ENCODE data around the gene ITPR2.
"Not testable (repeated sequence)": the region's sequence is repeated elsewhere in the genome, so short reads cannot be mapped to it uniquely, and the experiment has no call there.

ITPR2 gene

DNA sequence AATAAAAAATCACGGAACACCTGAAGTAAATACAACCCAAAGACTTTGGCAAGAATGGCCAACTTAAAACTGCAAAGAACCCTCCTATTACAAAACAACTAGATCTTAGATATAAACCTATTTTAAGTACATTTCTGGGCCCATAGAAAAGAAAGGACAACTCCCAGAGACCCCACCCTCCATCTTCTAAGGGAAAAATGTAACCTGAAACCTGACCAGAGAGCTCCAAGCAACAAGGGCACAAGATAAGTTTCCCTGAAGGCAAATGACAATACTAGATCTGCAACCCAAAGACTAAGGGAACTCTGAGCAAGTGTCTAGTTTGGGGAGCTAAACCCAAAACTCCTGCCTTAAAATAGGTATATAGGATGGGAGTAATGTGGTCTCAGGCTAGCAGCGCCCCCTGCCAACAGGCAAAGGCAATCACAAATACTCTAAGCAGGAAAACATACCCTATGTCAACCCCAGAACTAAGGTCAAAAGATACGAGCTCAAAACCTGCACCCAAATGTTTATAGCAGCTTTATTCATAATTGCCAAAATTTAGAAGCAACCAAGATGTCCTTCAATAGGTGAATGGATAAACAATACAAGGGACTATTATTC is 218.9 kb downstream of the ITPR2 start:
- Mint-ChIP-seq H3K27ac (no peak overlapping the region), H3K4me1 (ENCODE audit: low read depth) (no peaks in the 10 kb centered on the region), H3K27me3 (no peaks in the 10 kb centered on the region), H3K4me3 (no peak overlapping the region), H3K36me3 (ENCODE audit: low read depth) (peaks cover 35% of the 10 kb centered on the region), H3K9me3 (no peaks in the 10 kb centered on the region)
- no peak for DNase-seq

DNA sequence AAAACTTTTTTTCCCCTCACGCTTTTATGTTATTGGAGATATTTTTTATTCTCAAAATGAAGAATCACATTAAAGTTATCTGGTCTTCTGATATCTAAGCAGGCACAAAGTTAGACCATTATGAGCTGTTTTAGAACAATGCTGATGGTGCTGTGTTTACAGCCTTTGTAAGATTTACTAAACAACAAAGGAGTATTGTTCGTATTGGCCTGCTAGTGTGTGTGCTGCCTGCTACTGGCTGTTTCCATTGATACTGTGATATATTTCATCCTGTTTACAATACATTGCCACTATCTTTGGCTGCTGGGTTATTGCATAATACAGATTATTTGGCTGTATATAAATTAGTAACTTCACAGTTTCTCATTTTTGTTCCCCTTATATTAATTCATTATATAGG is 220.8 kb downstream of the ITPR2 start:
- Mint-ChIP-seq H3K9me3 (no peaks in the 10 kb centered on the region), H3K4me1 (ENCODE audit: low read depth) (no peaks in the 10 kb centered on the region), H3K27ac (no peak overlapping the region), H3K27me3 (no peaks in the 10 kb centered on the region), H3K4me3 (no peak overlapping the region), H3K36me3 (ENCODE audit: low read depth) (peaks cover 31% of the 10 kb centered on the region)
- no peak for DNase-seq

DNA sequence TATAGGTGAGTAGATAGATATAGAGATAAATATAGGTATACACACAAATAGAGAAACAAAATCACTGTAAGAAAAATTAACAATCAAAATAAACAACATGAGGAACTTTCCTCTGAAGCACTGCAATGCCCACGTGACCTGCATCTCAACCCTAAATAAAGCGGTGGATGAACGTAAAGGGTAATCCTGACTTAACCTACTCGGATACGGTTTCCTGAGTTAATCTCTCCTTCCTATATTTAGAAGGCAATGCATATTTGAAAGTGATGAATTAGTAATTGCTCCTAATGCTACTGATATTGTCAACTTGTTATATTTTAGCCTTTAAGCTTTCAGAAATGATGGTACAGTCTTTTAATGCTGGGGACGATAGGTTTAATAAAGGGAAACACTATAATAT is 221.4 kb downstream of the ITPR2 start:
- no peaks in the 10 kb centered on the region for H3K9me3 Mint-ChIP-seq
- H3K36me3 Mint-ChIP-seq (ENCODE audit: low read depth), result peaks cover 28% of the 10 kb centered on the region
- no peak for DNase-seq
- no peaks in the 10 kb centered on the region for H3K27me3 Mint-ChIP-seq
- H3K4me1 Mint-ChIP-seq (ENCODE audit: low read depth), result no peaks in the 10 kb centered on the region
- H3K4me3 Mint-ChIP-seq, result no peak overlapping the region
- no peak overlapping the region for H3K27ac Mint-ChIP-seq

DNA sequence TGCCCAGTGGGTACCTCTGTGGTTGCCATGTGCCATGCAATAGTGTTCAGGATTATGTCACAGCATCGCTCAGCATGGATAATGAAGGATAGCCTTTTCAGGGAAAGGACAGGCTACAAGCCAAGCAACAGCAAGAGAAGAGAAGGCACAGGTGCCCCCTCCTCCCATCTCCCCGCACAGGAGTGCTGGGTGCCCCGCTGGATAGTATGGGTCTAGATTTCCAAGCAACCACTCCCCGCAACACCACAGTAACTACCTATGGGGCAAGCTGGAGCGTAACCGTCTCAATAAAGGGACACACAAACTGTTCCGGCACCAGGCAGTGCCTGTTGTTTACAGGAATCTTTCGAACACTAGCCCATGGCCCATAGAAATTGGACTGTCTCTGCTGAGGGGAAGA is 222.2 kb downstream of the ITPR2 start:
- H3K36me3 Mint-ChIP-seq (ENCODE audit: low read depth), result peaks cover 32% of the 10 kb centered on the region
- no peaks in the 10 kb centered on the region for H3K4me1 Mint-ChIP-seq (ENCODE audit: low read depth)
- DNase-seq, result no peak
- H3K9me3 Mint-ChIP-seq, result no peaks in the 10 kb centered on the region
- no peak overlapping the region for H3K4me3 Mint-ChIP-seq
- no peak overlapping the region for H3K27ac Mint-ChIP-seq
- H3K27me3 Mint-ChIP-seq, result no peaks in the 10 kb centered on the region

DNA sequence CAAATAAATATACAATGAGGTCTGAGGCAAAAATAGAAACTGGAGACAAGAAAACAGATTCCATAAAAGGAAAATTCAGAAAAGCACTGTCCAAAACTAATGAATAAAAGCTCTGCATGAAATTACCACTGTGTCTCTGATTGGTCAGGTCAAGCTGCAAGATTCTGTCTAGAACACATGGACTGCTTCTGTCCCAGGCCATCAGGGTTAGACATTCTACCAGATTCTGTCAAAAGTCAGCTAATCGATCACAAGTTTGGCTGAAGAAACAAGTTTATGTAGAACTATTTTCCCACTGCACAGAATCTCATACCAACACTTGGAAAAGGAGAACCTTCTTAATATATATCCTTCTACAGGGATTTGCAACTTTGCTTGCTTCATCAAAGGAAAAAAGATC is 223.0 kb downstream of the ITPR2 start:
- no peak for DNase-seq
- Mint-ChIP-seq H3K9me3 (no peaks in the 10 kb centered on the region), H3K36me3 (ENCODE audit: low read depth) (peaks cover 29% of the 10 kb centered on the region), H3K4me3 (no peak overlapping the region), H3K27ac (no peak overlapping the region), H3K27me3 (no peaks in the 10 kb centered on the region), H3K4me1 (ENCODE audit: low read depth) (no peaks in the 10 kb centered on the region)

DNA sequence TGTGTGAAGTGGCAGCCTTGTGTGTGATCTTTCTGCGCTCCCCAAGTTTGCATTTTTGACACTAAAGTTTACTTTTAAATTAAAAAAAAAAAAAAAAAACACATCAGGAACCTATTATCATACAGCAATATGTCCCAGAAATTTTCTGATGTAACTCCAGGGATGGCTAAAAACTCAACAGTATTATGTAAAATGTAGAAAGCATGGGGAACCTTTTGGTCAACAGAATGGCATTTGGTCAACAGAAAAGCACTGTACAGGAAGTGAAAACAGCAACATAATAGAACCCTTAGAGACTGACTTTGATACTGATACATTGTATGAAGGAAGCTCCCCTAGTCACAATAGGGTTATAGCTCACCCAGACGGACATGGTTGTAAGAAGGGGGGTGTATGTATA is 224.3 kb downstream of the ITPR2 start:
- H3K27me3 Mint-ChIP-seq, result no peaks in the 10 kb centered on the region
- no peaks in the 10 kb centered on the region for H3K9me3 Mint-ChIP-seq
- DNase-seq, result no peak
- no peak overlapping the region for H3K27ac Mint-ChIP-seq
- no peaks in the 10 kb centered on the region for H3K4me1 Mint-ChIP-seq (ENCODE audit: low read depth)
- no peak overlapping the region for H3K4me3 Mint-ChIP-seq
- H3K36me3 Mint-ChIP-seq (ENCODE audit: low read depth), result peaks cover 25% of the 10 kb centered on the region

DNA sequence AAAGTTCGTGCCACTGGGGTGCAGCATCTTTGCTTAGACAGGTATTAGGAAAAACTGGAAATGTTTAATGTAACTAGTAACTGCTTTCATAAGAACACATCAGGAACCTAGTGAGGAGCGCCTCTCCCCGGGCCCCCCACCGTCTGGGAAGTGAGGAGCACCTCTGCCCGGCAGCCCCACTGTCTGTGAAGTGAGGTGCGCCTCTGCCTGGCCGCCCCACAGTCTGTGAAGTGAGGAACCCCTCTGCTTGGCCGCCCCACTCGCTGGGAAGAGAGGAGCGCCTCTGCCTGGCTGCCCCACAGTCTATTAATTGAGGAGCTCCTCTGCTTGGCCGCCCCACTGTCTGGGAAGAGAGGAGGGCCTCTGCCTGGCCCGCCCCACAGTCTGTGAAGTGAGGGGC is 224.7 kb downstream of the ITPR2 start:
- H3K4me1 Mint-ChIP-seq (ENCODE audit: low read depth), result no peaks in the 10 kb centered on the region
- H3K4me3 Mint-ChIP-seq, result no peak overlapping the region
- no peak overlapping the region for H3K27ac Mint-ChIP-seq
- H3K9me3 Mint-ChIP-seq, result no peaks in the 10 kb centered on the region
- DNase-seq, result no peak
- H3K27me3 Mint-ChIP-seq, result no peaks in the 10 kb centered on the region
- peaks cover 20% of the 10 kb centered on the region for H3K36me3 Mint-ChIP-seq (ENCODE audit: low read depth)

DNA sequence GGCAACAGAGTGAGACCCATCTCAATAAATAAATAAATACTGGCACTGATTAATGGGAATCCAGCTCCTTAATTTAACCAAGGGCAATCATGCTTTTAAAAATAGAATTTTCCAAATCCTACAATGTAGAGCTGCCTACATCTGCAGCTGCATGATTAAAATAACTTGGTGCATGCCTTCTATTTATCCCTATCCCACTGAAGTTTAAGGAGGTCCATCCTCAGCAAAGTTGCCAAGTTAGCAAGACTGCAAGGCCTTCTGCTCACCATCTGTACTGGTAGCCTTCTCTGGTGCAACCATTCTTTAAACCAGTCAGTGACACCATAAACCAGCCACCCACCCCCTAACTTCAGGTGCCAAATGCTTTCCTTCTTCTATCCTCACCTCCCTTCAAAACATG is 226.1 kb downstream of the ITPR2 start:
- Mint-ChIP-seq H3K36me3 (ENCODE audit: low read depth) (peaks cover 17% of the 10 kb centered on the region), H3K27me3 (no peaks in the 10 kb centered on the region), H3K4me1 (ENCODE audit: low read depth) (no peaks in the 10 kb centered on the region), H3K4me3 (no peak overlapping the region), H3K27ac (no peak overlapping the region), H3K9me3 (no peaks in the 10 kb centered on the region)
- no peak for DNase-seq

DNA sequence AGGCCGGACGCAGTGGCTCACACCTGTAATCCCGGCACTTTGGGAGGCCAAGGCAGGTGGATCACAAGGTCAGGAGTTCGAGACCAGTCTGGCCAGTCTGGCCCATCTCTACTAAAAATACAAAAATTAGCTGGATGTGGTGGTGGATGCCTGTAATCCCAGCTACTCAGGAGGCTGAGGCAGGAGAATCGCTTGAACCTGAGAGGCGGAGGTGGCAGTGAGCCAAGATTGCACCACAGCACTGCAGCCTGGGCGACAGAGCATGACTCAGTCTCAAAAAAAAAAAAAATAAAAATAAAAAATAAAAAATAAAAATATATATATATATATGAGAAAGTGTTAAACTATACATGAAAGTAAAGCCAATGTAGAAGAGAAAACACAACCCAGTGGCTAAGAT is 228.2 kb downstream of the ITPR2 start:
- not testable (repeated sequence) for DNase-seq; H3K4me3 Mint-ChIP-seq; H3K4me1 Mint-ChIP-seq (ENCODE audit: low read depth); H3K27me3 Mint-ChIP-seq; H3K9me3 Mint-ChIP-seq; H3K27ac Mint-ChIP-seq
- H3K36me3 Mint-ChIP-seq (ENCODE audit: low read depth), result peaks cover 31% of the 10 kb centered on the region

DNA sequence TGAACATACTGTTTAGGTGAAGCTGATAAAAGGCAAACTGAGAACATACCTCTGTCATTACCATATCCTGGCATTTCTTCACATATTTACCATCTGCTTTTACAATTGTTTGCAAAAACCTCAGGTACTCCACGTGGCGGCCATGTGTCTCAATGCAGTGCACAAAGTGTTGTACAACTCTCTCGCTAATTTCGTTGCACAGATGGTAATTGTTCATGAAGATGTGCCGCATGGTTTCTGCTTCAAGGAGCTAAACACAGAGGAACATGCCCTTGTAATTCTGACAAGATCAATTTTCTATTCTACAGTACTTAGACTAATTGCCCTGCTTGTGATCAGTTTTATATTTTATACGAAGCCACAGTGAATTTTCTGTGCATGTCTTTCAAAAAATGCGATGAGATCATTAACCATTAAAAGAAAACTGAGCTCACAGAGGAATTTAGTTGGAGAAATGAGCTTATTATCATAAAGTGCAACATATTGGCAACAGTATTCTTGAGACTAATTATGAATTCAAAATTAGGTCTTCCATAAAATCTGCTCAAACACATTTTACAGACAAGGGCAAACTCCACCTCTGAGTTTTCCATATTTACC is 233.8 kb downstream of the ITPR2 start:
- no peaks in the 10 kb centered on the region for H3K27me3 Mint-ChIP-seq
- H3K36me3 Mint-ChIP-seq (ENCODE audit: low read depth), result peaks cover 66% of the 10 kb centered on the region
- no peak for DNase-seq
- H3K4me1 Mint-ChIP-seq (ENCODE audit: low read depth), result no peaks in the 10 kb centered on the region
- no peak overlapping the region for H3K4me3 Mint-ChIP-seq
- no peaks in the 10 kb centered on the region for H3K9me3 Mint-ChIP-seq
- no peak overlapping the region for H3K27ac Mint-ChIP-seq

DNA sequence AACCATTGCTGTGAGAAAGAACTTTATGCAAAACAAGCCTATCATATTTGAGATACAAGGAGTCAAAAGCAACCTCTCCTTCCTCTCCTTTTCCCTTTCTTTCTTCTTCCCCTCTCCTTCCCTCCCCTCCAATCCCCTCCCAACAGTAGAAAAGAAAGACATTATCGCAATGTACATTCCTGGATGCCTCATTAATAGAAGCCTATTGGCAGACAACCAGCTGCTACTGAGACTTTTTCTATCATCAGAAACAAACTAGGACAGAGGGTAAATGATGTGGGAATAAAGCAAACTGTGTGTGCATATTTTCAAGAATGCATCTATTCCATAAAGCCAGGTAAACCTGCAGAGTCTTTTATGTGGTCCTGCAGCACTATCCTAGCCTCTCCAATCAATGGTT is 237.2 kb downstream of the ITPR2 start:
- Mint-ChIP-seq H3K4me3 (no peak overlapping the region), H3K27ac (no peak overlapping the region), H3K9me3 (no peaks in the 10 kb centered on the region), H3K36me3 (ENCODE audit: low read depth) (peaks cover 80% of the 10 kb centered on the region), H3K4me1 (ENCODE audit: low read depth) (no peaks in the 10 kb centered on the region), H3K27me3 (no peaks in the 10 kb centered on the region)
- DNase-seq, result no peak

DNA sequence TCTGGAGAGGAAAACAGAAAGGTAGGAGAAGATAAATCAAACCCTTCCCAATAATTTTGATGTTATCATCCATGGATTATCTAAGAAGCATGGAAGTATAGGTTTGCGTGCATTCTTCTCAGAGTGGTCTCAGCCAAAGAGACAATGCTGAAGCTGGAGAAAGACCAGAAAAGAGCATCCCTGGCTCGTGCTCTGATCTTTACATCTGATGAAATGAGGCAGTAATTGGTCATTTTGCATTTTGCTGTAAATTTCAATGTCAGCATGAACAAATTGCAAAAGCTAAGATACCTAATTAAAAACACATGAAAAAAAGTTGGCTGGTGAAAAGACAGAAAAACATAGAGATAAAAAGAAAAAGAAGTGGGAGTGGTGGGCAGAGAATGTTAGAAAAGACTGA is 252.4 kb downstream of the ITPR2 start:
- Mint-ChIP-seq H3K27me3 (no peaks in the 10 kb centered on the region), H3K36me3 (ENCODE audit: low read depth) (peaks cover 50% of the 10 kb centered on the region), H3K4me1 (ENCODE audit: low read depth) (peaks cover 12% of the 10 kb centered on the region), H3K9me3 (no peaks in the 10 kb centered on the region), H3K4me3 (no peak overlapping the region), H3K27ac (no peak overlapping the region)
- no peak for DNase-seq

DNA sequence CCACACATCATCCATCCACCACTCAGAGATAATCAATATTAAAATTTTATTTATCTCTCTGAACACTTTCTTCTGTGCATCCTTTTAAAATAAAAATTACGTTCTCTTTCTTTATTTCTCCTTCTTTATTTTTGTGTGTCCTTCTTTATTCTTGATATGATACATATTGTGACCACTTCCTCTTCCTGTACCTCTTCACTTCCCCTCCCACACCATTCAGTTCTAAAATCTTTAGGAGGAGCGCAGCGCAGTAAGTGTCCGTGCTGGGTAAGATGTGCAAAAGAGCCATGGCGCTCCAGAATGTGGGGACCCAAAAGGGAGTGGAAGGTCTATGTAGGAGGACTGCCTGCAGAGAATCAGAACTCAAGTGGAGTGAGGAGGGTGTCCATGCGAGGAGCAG is 256.7 kb downstream of the ITPR2 start:
- no peak overlapping the region for H3K4me3 Mint-ChIP-seq
- H3K27ac Mint-ChIP-seq, result no peak overlapping the region
- H3K4me1 Mint-ChIP-seq (ENCODE audit: low read depth), result peaks cover 12% of the 10 kb centered on the region
- no peak for DNase-seq
- H3K9me3 Mint-ChIP-seq, result no peaks in the 10 kb centered on the region
- H3K36me3 Mint-ChIP-seq (ENCODE audit: low read depth), result peaks cover 74% of the 10 kb centered on the region
- no peaks in the 10 kb centered on the region for H3K27me3 Mint-ChIP-seq

DNA sequence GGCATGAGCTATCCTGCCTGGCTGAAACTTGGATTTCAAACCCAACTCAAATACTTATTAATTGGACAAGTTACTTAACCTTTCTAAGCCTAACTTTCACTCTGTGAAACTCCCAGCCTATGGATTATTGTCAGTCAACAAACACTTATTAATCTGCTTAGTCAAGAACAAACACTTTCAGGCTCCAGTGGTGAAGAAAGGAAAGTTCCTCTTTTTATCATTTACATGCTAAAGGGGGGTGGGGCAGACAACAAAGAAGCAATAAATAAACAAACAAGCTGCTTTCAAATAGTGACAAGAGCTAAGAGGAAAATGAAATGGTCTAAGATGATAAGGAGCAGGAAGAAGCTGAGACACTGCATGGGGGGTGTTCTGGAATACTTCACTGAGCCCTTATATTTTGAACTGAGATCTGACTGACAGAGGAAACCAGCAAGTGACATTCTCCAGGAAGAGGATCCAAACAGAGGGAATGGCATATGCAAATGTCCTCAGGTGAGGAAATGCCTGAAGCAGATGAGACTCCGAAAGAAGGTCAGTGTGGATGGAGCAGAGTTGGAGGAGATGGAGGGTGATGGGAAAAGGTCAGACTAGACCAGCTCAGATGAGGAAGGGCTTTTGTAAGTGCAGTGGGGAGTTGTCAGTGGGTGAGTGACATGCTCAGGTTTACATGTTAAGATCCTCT is 259.6 kb downstream of the ITPR2 start:
- no peak overlapping the region for H3K4me3 Mint-ChIP-seq
- peaks cover 12% of the 10 kb centered on the region for H3K4me1 Mint-ChIP-seq (ENCODE audit: low read depth)
- H3K27me3 Mint-ChIP-seq, result no peaks in the 10 kb centered on the region
- no peak for DNase-seq
- H3K9me3 Mint-ChIP-seq, result no peaks in the 10 kb centered on the region
- peaks cover 62% of the 10 kb centered on the region for H3K36me3 Mint-ChIP-seq (ENCODE audit: low read depth)
- H3K27ac Mint-ChIP-seq, result no peak overlapping the region

DNA sequence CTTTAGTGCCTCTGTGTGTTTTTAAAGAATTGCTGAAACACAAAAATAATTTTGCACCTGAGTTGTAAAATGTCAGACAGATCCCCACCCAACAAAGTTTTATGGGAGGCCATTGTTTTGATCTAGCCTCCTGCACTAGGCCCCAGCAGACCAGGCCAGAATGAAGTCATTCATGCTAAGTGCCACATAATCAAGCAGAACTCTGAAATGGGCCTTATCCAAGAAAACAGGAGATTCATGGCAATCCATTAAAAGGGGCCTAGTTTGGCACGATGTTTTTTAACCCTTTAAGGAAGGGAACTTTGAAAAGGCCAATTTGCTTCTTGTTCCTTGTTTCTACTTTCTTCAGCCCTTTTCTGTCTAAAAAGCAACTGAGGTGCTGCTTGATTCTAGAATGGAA is 260.9 kb downstream of the ITPR2 start:
- H3K9me3 Mint-ChIP-seq, result no peaks in the 10 kb centered on the region
- H3K4me1 Mint-ChIP-seq (ENCODE audit: low read depth), result peaks cover 9% of the 10 kb centered on the region
- no peak overlapping the region for H3K4me3 Mint-ChIP-seq
- H3K27ac Mint-ChIP-seq, result no peak overlapping the region
- DNase-seq, result no peak
- H3K36me3 Mint-ChIP-seq (ENCODE audit: low read depth), result peaks cover 53% of the 10 kb centered on the region
- no peaks in the 10 kb centered on the region for H3K27me3 Mint-ChIP-seq
